Measurements from ENCODE around the gene CARD10.
A peak's percentile ranks its signal among the peaks of the same experiment; 100 is the strongest.
"Not testable (repeated sequence)": the region's sequence is repeated elsewhere in the genome, so short reads cannot be mapped to it uniquely, and the experiment has no call there.

CARD10 gene

DNA sequence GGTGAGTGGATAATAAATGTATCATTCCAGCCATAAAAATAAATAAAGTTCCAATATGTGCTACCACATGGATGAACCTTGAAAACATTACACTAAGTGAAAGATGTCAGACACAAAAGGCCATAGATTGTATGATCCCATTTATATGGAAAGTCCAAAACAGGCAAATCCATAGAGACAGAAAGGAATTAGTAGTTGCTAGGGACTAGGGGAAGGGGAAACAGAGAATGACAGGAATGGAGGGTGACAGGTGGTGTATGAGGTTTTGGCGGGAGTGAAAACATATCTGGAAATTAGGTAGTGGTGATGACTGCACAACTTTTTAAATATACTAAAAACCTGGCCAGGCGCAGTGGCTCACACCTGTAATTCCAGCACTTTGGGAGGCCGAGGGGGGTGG lies 15.2 kb upstream of the CARD10 start:
- DNase-seq: no peak
- intact Hi-C loops (cut with DNase I): no loop called here

DNA sequence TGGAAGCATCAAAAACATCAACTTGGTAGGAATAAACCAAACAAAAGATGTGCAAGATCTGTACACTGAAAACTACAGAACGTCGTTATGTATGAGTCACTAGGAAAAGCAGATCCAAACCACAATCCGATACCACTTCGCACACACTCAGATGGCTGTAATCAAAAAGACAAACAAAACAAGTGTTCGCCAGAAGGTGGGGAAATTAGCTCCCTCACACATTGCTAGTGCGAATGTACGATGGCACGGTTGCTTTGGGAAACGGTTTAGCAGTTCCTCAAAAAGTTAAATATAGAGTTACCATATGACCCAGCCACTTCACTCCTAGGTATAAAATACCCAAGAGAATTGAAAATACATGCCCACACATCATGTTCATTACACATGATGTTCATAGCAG lies 14.8 kb upstream of the CARD10 start:
- DNase-seq: peak in 1 of 10 donors; percentile 10
- intact Hi-C loops (cut with DNase I): no loop called here

DNA sequence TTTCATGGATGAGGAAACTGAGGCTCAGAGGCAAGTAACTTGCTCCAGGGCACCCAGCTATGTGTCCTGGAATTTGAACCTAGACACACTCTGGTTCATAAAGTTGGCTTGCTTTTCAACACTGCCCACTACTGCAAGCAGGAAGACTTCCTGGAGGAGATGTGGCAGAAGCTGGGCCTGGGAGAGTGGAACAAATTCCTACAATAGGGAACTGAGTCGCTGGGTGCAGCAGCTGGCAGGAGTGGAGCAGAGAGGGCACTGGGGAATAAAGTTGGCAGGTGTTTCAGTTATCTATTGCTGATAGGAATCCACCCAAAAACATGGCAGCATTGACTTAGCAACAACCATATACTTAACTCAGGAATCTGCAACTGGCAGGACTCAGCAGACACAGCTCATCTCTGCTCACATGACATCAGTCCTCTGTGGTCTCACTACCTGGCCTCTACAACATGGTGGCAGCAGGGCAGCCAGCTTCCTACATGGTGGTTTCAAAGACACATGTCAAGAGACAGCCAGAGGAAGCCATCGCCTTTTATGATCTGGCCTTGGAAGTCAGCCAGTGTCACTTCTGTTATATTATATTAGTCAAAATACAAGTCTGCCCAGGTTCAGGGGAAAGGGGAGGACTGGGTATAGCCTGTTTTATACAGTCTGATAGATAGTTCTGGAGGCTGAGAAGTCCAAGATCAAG lies 10.6 kb upstream of the CARD10 start:
- DNase-seq: peak in 1 of 10 donors; percentile 36
- intact Hi-C loops (cut with DNase I): no loop called here

GRCh38 chr22:37527952-37528351 lies 8.7 kb upstream of the CARD10 start:
- intact Hi-C loops (cut with DNase I): not testable (repeated sequence)
- DNase-seq: peak in 1 of 10 donors; percentile 31

DNA sequence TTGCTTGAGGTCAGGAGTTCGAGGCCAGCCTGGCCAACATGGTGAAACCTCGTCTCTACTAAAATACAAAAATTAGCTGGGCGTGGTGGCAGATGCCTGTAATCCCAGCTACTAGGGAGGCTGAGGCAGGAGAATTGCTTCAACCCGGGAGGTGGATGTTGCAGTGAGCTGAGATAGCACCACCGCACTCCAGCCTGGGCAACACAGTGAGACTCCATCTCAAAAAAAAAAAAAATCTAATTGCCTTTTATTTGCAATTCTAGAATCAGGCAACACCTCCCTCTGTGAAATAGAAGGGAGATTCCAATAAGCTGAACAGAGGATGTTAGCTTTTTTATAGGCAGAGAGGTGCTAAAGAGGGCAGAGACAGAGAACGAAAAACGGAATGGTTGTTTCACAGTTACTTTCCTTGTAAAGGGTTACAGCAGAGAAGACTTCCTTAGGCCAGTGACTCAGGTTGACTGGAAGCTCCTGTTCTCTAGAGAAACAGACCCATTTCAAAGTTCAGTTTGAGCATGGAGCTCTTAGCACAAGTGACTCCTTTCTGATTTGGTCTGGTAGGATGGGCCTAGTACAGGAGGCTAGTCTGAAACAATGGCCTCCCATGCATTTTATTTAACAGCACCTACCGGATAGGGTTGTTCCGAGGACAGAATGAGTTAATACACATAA lies 8.0 kb upstream of the CARD10 start:
- DNase-seq: peak in 1 of 10 donors; percentile 26
- intact Hi-C loops (cut with DNase I): not testable (repeated sequence)

GRCh38 chr22:37526376-37526775 lies 7.2 kb upstream of the CARD10 start:
- peak in 1 of 10 donors; percentile 68 for DNase-seq
- intact Hi-C loops (cut with DNase I): no loop called here

- intact Hi-C loops (cut with DNase I): no loop called here
Measured at GRCh38 chr22:37525746-37526350, 6.6 kb upstream of the CARD10 start.

GRCh38 chr22:37525073-37525745 lies 6.0 kb upstream of the CARD10 start:
- intact Hi-C loops (cut with DNase I): no loop called here
- peak in 1 of 10 donors; percentile 43 for DNase-seq

More at GRCh38 chr22:37525746-37526350, 6.6 kb upstream of the CARD10 start:
- DNase-seq: peak in 1 of 10 donors; percentile 59

DNA sequence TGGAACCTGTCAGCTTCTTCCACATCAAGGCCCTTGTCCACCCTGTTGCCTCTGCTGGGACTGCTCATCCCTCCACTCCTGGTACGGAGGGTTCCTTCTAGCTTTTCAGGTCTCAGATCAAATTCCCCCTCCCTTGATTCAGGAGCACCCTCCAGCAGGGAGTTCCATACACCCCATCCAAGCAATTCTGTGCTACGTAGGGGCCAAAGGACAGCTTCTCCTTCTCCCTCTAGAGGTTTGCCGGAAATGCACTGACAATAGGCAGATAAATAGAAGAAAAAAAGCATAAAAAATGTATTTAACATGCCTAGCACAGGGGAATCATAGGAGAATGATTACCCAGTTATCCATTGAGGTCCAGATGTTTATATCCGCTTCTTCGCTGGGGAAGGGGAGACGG lies 3.3 kb upstream of the CARD10 start:
- intact Hi-C loops (cut with DNase I): no loop called here
- no peak for DNase-seq

GRCh38 chr22:37521236-37521739 lies 2.1 kb upstream of the CARD10 start:
- intact Hi-C loops (cut with DNase I): no loop called here
- no peak for DNase-seq

DNA sequence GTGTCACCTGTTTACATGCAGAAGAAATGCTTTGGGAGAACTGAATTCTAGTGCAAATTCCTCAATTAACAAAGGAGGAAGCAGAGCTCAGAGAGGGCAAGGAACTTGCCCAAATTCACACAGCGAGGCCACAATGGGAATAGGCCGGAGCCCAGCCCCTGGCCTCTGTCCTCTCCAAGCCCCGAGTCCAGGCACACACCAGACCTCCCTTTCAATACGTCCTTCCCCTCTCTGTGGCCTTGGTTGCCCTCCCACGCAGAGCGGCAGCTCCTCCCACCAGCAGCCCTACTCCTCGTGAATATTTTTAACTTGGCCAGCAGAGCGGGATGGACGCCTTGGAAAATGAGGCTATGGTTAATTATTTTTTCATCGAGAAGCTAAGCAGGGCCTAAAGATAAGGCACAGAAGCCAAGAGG lies 1.6 kb upstream of the CARD10 start:
- no peak for DNase-seq
- intact Hi-C loops (cut with DNase I): no loop called here

DNA sequence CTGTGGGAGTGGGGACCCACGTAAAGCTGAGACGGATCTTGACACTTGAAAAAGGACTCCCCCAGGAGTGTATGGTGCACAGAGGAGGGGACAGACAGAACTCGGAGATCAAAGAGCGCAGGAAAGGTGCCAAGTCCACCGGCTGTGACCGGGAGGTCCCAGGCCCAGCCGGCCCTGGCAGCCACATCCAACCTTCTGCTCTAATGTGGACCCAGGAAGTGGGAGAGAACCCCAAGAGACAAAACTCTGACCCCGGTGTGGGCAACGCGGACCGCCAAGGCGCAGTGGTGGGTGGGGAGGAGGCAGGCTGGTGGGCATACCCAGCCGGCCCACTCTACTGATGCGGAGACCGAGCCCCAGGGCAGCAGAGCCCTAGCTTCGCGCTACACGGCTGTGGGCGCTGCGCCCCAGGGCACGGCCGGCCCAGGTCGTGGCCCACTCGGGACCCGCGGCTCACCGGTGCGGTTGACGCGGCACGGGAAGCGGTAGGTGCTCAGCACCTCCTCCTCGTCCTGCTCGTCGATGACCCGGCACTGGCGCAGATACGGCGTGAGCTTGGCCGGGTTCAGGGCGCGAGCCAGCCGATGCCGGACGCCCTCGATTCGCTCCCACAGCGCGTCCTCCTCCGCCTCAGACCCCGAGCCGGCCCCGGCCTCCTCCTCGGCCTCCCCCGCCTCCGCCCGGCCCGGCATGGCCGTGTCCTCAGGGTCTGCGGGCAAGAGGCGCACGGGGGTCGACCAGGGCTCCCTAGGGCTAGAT lies 527 bp downstream of the CARD10 start:
- intact Hi-C loops (cut with DNase I): no loop called here
- DNase-seq: no peak

GRCh38 chr22:37517826-37518450 lies 1.3 kb downstream of the CARD10 start:
- intact Hi-C loops (cut with DNase I): no loop called here
- no peak for DNase-seq

DNA sequence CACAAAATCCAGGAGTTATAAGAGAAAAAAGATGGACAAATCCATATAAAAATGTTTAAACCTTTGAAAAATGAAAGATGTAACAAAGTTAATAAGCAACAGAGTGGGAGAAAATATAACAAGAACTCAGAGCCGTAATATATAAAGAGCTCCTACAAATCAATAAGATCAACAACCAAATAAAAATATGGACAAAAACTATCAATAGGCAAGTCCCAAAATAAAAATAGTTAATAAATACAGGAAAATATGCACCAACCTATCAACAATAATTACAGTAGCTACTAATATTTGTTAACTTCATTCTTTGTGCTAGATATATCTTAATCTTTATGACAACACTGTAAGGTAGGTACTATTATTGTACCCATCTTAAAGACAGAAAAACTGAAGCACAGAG lies 2.8 kb downstream of the CARD10 start:
- intact Hi-C loops (cut with DNase I): no loop called here
- DNase-seq: no peak

DNA sequence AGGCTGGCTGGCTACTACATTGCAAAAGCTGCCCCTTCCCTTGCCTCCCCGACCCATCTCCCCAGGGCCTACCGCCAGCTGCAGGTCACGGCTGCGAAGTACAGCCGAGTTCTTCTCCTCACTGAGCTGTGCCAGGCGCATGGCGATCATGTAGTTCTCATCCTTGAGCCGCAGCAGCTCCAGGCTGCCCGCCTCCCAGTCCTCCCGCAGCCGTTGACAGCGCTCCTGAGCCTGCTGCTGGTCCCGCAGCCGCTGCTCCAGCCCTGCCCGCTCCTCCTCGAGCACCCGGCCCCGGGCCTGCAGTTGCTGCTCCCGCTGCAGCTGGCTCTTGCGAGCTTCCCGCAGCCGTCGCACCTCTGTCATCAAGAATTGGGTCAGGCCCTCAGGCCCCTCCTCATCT lies 3.3 kb downstream of the CARD10 start:
- intact Hi-C loops (cut with DNase I): no loop called here
- DNase-seq: peak in 1 of 10 donors; percentile 78

DNA sequence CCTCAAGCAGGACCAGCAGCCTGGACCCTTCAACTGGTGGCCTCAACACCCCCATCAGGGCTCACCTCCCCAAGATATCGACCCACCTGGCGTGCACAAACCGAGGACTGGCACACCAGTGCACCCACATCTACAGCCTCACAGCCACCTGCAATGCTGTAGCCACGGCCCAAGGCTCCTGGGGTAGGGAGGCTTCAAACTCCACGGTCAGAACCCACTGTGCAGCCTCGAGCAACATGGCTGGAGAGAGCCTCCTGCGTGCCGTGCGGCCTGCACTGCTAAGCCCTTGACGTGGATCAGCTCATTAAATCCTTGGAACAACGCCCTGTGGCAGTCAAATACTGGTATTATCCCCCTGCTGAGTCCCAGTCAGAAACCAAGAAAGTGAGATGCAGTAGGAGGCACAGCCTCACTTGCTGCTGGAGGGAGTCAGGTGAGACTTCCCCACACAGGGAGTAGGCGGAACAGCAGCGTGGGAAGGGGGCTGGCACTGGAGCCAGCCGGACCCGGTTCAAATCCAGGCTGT lies 4.6 kb downstream of the CARD10 start:
- DNase-seq: peak in 1 of 10 donors; percentile 66
- intact Hi-C loops (cut with DNase I): no loop called here

DNA sequence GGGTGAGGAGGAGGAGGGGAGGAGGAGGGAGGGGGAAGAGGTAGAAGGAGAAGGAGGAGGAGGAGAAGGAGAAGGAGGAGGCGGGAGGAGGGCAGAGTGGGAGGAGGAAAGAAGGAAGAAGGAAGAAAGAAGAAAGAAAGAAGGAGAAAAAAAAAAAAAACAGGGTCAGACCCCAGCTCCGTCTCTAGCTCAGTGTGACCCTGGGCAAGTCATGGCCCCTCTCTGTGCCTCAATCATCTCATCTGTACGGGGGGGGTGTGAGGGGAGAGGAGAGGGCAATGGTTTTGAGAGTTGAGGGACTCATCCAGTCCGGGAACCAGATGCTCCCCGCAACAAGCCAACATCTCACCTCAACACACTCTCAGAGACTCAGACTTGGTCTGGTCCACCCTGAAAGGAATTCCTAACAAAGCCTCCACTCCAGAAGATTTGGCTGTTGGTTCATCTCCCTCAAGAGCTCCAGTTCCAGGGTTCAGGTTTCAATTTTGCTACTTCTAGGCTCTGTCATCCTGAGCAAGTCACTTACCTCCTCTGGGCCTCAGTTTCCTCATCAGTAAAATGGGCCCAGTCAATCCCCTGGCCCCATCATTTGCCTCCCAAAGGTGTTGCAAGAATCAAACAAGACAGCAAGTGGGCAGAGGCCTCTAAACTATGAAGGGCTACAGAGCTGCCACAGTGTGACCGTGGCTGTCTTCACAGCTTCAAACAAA lies 7.7 kb downstream of the CARD10 start:
- no peak for DNase-seq
- intact Hi-C loops (cut with DNase I): no loop called here

GRCh38 chr22:37510091-37510490 lies 9.1 kb downstream of the CARD10 start:
- intact Hi-C loops (cut with DNase I): no loop called here
- no peak for DNase-seq

All from posterior cingulate gyrus (tissue), 11 donors.